Kidney epithelial cell (primary cell): ENCODE results near the gene CCNT1. TPM values are rescaled to one million over a fixed set of nuclear protein-coding genes. Genes with fewer than 3 reads are reported as not detected.

ENCODE experiments used
- DNase-seq: peaks from one replicate; pipeline ENCODE4 v3.0.0-alpha.2; 2010; ENCODE audit warnings: low read depth
- H3K27me3 ChIP-seq: 2 replicates; pipeline ENCODE4 v1.6.0; 2011; ENCODE audit warnings: low read length; ENCODE audit not compliant: control insufficient read depth, insufficient read depth
- H3K36me3 ChIP-seq: 2 replicates; pipeline ENCODE4 v1.5.1; 2011; ENCODE audit warnings: low read length; ENCODE audit not compliant: control insufficient read depth, insufficient read depth
- H3K4me3 ChIP-seq: 2 replicates; pipeline ENCODE4 v1.5.1; 2011; ENCODE audit warnings: low read depth, mild to moderate bottlenecking, control low read depth, low read length
- total RNA-seq: library from RNA; depleted of rRNA; stranded (reverse); fragments of >200 nt; gene quantifications from 2 replicates; pipeline ENCODE4 v1.2.3, GENCODE V29; 2015
- TF ChIP-seq, protein P1 (sequence below): IDR thresholded peaks from 2 replicates; pipeline ENCODE4 v1.5.1; 2011; ENCODE audit warnings: mild to moderate bottlenecking, moderate library complexity, low read length, control low read depth, inconsistent platforms; ENCODE audit not compliant: insufficient read depth, poor library complexity, severe bottlenecking

The CCNT1 gene
- total RNA-seq, 1 donor from 2014 or later, result 29.5 TPM

DNA sequence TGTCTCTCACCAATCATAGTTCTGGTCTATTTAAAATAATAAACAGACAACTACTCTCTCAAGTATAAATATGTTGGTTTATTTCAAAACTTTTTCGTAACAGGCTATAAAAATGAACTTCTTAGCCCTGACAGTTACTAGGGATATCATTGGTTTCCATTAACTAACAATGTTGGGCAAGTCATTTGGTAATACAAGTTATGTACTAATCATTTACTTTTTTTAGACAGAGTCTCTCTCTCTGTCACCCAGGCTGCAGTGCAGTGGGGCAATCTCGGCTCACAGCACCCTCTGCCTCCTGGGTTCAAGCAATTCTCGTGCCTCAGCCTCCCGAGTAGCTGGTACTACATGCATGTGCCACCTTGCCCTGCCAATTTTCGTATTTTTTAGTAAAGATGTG is 19.9 kb downstream of the CCNT1 start:
- DNase-seq, result no peak
- TF ChIP-seq, protein P1, sequence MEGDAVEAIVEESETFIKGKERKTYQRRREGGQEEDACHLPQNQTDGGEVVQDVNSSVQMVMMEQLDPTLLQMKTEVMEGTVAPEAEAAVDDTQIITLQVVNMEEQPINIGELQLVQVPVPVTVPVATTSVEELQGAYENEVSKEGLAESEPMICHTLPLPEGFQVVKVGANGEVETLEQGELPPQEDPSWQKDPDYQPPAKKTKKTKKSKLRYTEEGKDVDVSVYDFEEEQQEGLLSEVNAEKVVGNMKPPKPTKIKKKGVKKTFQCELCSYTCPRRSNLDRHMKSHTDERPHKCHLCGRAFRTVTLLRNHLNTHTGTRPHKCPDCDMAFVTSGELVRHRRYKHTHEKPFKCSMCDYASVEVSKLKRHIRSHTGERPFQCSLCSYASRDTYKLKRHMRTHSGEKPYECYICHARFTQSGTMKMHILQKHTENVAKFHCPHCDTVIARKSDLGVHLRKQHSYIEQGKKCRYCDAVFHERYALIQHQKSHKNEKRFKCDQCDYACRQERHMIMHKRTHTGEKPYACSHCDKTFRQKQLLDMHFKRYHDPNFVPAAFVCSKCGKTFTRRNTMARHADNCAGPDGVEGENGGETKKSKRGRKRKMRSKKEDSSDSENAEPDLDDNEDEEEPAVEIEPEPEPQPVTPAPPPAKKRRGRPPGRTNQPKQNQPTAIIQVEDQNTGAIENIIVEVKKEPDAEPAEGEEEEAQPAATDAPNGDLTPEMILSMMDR, result no peak
- no peak overlapping the region for H3K4me3 ChIP-seq
- peaks cover 1% of the 10 kb centered on the region for H3K36me3 ChIP-seq
- no peaks in the 10 kb centered on the region for H3K27me3 ChIP-seq

DNA sequence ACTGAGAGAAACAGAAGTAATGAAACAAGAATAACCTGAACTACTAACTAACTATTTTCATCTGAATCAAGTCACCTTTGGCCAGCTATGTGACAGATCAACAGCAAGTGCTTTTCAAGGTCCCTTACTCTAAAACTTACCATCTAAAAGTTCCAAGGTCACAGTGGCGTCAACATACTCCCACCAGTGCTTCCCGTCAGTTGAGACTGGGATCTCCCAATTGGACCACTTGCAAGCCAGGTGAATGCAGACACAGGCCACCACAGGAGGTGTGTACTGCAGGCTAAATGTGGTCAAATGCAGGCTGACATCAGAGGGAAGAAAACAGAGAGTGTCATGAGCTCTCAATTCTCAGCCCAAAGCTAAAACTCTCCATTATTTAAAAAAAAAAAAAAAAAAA is 20.6 kb downstream of the CCNT1 start:
- Histone ChIP-seq H3K36me3 (peaks cover 1% of the 10 kb centered on the region), H3K27me3 (no peaks in the 10 kb centered on the region)
- DNase-seq, result no peak

DNA sequence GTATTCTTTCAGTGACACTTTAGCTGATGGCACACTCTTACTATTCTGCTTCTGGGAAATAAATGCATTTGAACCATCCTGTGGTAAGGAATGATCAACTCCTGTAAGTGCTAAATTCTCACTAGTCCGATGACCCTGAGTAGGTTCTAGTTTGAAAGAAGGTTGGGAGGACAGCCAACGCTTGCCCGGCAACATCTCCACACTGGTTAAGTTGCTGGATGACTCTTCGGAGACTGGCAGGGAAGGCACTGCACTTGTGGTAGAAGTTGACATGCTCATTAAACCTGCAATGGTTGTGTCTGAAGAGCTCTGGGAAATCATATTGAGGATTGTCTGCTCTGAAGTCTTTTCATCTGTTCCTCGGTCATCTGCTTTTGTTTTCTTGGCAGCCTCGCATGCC is 22.5 kb downstream of the CCNT1 start:
- Histone ChIP-seq H3K27me3 (no peaks in the 10 kb centered on the region), H3K4me3 (no peak overlapping the region), H3K36me3 (peaks cover 1% of the 10 kb centered on the region)
- DNase-seq, result no peak
- TF ChIP-seq, protein P1, result no peak

More for the DNA sequence above, 20.6 kb downstream of the CCNT1 start:
- H3K4me3 ChIP-seq, result no peak overlapping the region
- TF ChIP-seq, protein P1, result no peak

DNA sequence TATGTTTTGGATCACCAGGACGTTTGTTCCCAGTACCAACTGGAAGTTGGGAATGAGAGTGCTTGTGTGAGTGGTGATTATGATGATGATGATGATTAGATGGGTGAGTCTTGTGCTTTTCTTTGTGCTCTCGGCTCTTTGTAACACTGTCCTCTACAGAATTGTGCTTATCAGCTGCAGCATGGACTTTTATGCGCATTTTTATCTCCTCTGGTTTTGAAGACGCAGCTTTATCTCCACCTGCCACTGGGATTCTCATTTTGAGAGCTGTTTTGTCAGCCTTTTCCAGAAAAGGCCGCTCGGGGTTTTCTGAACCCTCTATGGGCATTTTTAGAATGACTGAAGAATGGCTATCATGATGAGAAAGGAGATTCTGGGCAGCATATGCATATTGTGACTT is 22.9 kb downstream of the CCNT1 start:
- TF ChIP-seq, protein P1, result no peak
- DNase-seq, result no peak
- Histone ChIP-seq H3K27me3 (no peaks in the 10 kb centered on the region), H3K4me3 (no peak overlapping the region), H3K36me3 (peaks cover 1% of the 10 kb centered on the region)

DNA sequence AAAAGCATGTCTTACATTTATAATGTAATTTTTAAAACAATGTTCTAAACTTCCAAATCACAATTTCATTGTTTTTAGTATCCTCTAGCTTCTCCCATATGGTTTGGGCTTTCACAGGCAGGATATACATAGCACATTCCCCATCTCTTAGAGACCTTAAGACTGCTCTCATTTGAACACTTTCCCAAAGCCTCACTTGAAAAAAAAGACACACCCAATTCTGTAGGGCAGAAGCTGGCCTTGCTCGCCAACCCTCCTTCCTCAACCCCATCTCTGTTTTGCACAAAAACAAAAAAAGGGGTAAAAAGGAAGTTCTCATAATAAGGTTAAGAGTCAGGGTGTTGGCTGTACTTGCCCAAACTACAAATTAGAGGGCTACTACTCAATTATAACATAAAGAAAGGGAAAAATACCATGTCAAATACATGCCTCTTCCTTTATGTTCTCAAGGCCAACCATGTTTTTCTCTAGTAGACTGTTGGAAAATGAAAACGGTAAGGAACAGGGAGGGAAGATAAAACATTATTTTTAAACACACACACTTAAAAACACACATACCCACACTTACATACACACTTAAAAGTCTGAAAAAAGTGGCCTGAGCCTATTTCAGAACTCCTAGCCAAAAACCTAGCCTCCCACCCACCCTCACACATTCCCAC is 24.6 kb downstream of the CCNT1 start:
- no peak for DNase-seq
- no peak overlapping the region for H3K4me3 ChIP-seq
- no peaks in the 10 kb centered on the region for H3K27me3 ChIP-seq
- H3K36me3 ChIP-seq, result peaks cover 1% of the 10 kb centered on the region
- TF ChIP-seq, protein P1, result no peak

DNA sequence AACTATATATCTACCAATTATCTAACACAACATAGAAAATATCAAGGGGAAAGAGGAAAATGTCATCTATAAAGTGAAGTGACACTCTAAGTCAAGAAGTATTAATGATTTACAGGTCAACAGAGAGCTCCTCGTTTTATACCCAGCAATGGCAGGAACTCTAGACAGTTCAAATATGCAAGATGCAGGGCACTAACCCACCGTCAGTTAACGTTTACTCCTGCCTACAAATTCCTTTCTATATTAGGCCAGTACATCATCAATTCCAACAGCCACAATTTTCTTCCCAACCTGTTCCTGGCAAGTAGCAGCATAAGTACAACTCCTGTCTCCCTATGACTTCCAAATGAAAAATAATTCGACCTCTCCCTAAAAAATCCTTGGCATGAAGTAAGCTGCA is 25.5 kb downstream of the CCNT1 start:
- Histone ChIP-seq H3K4me3 (no peak overlapping the region), H3K36me3 (peaks cover 1% of the 10 kb centered on the region), H3K27me3 (no peaks in the 10 kb centered on the region)
- DNase-seq, result no peak
- TF ChIP-seq, protein P1, result no peak
